Measurements from ENCODE around the gene BARX2. TPM values are rescaled to one million over a fixed set of nuclear protein-coding genes. Genes with fewer than 3 reads are reported as not detected.

Gene BARX2
- total RNA-seq, 1 donor from 2014 or later, result 0.18 TPM

DNA sequence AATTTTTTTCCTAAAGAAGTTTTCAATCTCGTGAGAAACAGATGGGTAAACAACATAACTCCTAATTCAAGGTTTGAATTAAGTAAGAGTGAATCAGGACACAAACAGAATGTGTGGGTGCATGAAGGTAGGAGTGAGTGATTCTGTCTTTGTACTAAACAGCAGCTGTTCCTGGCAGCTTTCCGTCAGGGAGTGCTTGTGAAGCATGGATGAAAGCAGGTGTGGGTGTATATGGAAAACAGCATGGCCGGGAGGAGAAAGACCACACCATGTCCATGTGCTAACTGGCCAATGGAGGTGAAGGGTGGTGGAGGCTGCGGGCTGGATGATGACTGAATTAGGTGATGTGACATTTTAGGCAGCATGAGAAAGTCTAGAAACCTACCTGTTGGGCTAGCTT, 49.6 kb downstream of the BARX2 start:
- no peaks in the 10 kb centered on the region for H3K9me3 Mint-ChIP-seq (ENCODE audit: unreplicated experiment)
- TF ChIP-seq, protein P1, sequence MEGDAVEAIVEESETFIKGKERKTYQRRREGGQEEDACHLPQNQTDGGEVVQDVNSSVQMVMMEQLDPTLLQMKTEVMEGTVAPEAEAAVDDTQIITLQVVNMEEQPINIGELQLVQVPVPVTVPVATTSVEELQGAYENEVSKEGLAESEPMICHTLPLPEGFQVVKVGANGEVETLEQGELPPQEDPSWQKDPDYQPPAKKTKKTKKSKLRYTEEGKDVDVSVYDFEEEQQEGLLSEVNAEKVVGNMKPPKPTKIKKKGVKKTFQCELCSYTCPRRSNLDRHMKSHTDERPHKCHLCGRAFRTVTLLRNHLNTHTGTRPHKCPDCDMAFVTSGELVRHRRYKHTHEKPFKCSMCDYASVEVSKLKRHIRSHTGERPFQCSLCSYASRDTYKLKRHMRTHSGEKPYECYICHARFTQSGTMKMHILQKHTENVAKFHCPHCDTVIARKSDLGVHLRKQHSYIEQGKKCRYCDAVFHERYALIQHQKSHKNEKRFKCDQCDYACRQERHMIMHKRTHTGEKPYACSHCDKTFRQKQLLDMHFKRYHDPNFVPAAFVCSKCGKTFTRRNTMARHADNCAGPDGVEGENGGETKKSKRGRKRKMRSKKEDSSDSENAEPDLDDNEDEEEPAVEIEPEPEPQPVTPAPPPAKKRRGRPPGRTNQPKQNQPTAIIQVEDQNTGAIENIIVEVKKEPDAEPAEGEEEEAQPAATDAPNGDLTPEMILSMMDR (IDR thresholded peaks at IDR 0.05; ENCODE audit: unreplicated experiment), result no peak
- no peak for DNase-seq (ENCODE audit: low spot score)
- H3K4me1 Mint-ChIP-seq (ENCODE audit: unreplicated experiment), result peaks cover 10% of the 10 kb centered on the region
- no peak overlapping the region for H3K27ac Mint-ChIP-seq (ENCODE audit: unreplicated experiment)
- H3K36me3 Mint-ChIP-seq (ENCODE audit: low read depth, unreplicated experiment), result no peaks in the 10 kb centered on the region
- H3K4me3 Mint-ChIP-seq (ENCODE audit: unreplicated experiment), result no peak overlapping the region
- no peaks in the 10 kb centered on the region for H3K27me3 Mint-ChIP-seq (ENCODE audit: unreplicated experiment)

DNA sequence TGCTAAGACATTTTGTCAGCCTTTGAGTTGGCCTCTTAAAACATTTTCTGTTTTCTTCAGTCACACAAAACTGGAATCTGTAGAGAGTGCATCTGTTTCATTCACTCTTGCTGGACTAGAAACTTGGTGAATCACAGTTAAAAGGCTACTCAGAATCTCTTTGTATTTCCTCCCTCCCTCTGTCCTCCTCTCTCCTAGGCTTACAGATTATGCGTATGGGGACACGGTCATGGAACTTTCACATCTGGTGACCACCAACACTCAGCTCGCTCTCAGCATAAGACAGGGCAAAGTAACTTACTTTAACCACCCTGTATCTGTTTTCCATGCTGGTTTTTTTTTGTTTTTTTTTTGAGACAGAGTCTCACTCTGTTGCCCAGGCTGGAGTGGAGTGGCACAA, 50.4 kb downstream of the BARX2 start:
- no peak overlapping the region for H3K27ac Mint-ChIP-seq (ENCODE audit: unreplicated experiment)
- peaks cover 10% of the 10 kb centered on the region for H3K4me1 Mint-ChIP-seq (ENCODE audit: unreplicated experiment)
- H3K36me3 Mint-ChIP-seq (ENCODE audit: low read depth, unreplicated experiment), result no peaks in the 10 kb centered on the region
- H3K9me3 Mint-ChIP-seq (ENCODE audit: unreplicated experiment), result peaks cover 6% of the 10 kb centered on the region
- no peak for DNase-seq (ENCODE audit: low spot score)
- no peaks in the 10 kb centered on the region for H3K27me3 Mint-ChIP-seq (ENCODE audit: unreplicated experiment)
- TF ChIP-seq, protein P1 (IDR thresholded peaks at IDR 0.05; ENCODE audit: unreplicated experiment), result no peak
- no peak overlapping the region for H3K4me3 Mint-ChIP-seq (ENCODE audit: unreplicated experiment)

DNA sequence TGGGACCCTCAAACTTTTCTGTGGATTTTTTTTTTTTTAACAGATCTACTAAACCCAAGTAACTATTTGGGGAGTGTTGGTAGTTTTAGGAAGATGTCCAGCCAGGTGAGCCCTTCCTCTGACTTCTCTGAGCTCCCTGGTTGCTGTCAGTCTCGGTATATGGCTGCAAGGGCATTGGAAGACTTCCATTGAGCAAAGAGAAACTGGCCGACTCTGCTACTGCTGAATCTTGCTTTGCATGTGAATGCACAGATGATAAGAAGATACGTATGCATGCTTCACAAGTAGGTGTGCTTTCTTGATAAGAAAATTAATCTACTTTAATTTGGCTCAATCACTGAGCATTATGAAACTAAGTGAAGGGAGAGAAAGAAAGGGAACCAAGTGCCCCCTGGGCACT, 51.1 kb downstream of the BARX2 start:
- no peak overlapping the region for H3K4me3 Mint-ChIP-seq (ENCODE audit: unreplicated experiment)
- H3K27ac Mint-ChIP-seq (ENCODE audit: unreplicated experiment), result no peak overlapping the region
- H3K36me3 Mint-ChIP-seq (ENCODE audit: low read depth, unreplicated experiment), result no peaks in the 10 kb centered on the region
- DNase-seq (ENCODE audit: low spot score), result no peak
- TF ChIP-seq, protein P1 (IDR thresholded peaks at IDR 0.05; ENCODE audit: unreplicated experiment), result no peak
- H3K9me3 Mint-ChIP-seq (ENCODE audit: unreplicated experiment), result peaks cover 7% of the 10 kb centered on the region
- no peaks in the 10 kb centered on the region for H3K27me3 Mint-ChIP-seq (ENCODE audit: unreplicated experiment)
- H3K4me1 Mint-ChIP-seq (ENCODE audit: unreplicated experiment), result peaks cover 10% of the 10 kb centered on the region

DNA sequence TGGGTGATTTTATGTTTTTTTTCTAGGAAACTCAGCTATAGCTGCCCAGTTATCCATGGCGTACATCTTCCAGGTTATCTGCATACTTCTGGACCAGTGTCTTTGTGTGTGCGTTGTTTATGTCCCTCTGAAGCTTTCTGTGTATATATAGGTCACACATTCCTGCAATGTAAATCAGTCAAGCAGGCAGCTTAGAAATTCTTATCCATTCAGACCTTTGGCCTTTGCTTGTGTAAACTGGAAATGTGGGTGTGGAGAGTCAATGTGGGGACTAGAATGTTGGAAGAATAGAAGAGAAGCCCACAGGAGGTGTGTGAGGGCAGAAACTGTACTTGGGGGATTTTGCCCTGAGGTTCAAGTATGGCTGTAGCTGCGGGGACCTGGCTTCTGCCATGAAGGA, 51.7 kb downstream of the BARX2 start:
- H3K9me3 Mint-ChIP-seq (ENCODE audit: unreplicated experiment), result peaks cover 7% of the 10 kb centered on the region
- H3K27me3 Mint-ChIP-seq (ENCODE audit: unreplicated experiment), result no peaks in the 10 kb centered on the region
- no peak for DNase-seq (ENCODE audit: low spot score)
- H3K4me3 Mint-ChIP-seq (ENCODE audit: unreplicated experiment), result no peak overlapping the region
- no peaks in the 10 kb centered on the region for H3K36me3 Mint-ChIP-seq (ENCODE audit: low read depth, unreplicated experiment)
- H3K4me1 Mint-ChIP-seq (ENCODE audit: unreplicated experiment), result peaks cover 10% of the 10 kb centered on the region
- H3K27ac Mint-ChIP-seq (ENCODE audit: unreplicated experiment), result no peak overlapping the region
- TF ChIP-seq, protein P1 (IDR thresholded peaks at IDR 0.05; ENCODE audit: unreplicated experiment), result no peak

DNA sequence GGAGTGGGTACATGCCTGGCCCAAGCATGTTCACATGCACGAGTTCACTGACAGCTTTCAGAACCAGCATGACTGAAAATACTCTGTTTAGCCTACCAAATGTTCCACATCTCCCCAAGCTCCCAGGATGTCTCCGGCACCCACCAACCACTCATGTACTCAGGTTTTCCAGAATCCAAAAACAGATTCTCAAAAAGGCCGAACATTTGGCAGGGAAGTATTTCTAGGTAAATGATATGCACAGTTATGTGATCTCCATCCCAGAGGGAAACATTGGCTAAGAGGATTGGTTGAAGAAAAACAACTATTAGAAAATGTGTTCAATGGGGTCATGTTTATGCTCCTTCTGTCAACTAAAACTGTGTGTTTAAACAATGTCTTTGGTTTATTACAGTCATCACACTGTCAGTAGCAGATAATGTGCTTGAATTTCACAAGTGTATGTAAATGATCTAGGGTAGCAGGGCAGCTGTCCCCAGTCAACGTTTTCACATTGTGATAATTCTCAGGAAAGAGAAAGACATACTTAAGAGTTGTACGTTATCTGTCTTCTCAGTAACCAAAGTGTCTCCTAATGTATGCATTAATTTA, 52.3 kb downstream of the BARX2 start:
- Mint-ChIP-seq H3K4me3 (ENCODE audit: unreplicated experiment) (no peak overlapping the region), H3K4me1 (ENCODE audit: unreplicated experiment) (peaks cover 10% of the 10 kb centered on the region), H3K36me3 (ENCODE audit: low read depth, unreplicated experiment) (no peaks in the 10 kb centered on the region), H3K27me3 (ENCODE audit: unreplicated experiment) (no peaks in the 10 kb centered on the region), H3K27ac (ENCODE audit: unreplicated experiment) (no peak overlapping the region), H3K9me3 (ENCODE audit: unreplicated experiment) (peaks cover 7% of the 10 kb centered on the region)
- DNase-seq (ENCODE audit: low spot score), result no peak
- TF ChIP-seq, protein P1 (IDR thresholded peaks at IDR 0.05; ENCODE audit: unreplicated experiment), result no peak

All from endothelial cell (in vitro differentiated cells).